ENCODE measurements around the gene TRIM67. TPM values are rescaled to one million over a fixed set of nuclear protein-coding genes. Genes with fewer than 3 reads are reported as not detected.

Gene TRIM67
- total and polyA plus RNA-seq, 2 donors (not counting 1 experiment from before 2014, with no cell fraction given) = not detected

DNA sequence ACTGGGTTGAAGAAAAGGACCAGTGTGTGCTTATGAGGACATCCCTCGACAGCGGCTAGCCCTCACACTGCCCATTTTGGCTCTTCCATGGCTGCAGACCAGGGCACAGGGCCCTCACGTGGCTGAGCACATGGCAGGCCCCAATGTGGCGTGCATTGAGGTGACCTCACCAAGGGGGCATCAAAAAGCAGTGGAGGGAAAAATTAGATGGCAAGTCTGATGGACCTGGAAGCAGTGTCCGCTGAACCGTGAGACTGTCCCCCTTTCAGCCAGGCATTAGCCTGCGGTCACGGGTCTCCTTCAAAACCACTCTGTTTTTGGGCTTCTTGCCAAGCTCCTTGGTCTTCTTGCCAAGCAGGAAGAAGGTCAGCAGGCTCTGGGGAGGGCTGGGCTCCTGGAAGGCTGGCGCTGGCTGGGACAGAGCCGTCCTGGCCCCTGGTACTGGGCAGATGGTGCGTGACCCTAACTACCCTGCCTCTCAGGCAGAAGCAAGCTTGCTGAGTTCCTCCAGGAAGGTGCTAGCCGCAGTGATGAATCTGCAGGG lies 30.8 kb downstream of the TRIM67 start:
- Histone ChIP-seq H3K27me3 (replicated peaks in 1 of 4; ENCODE audit: control extremely low read depth in 1 of 4, control insufficient read depth in 3 of 4, insufficient read depth in 4 of 4, low read length in 3 of 4) (peaks cover 0 to 27% (median 1%) of the 10 kb centered on the region in 4 experiments), H2AFZ (ENCODE audit: insufficient read depth, low read depth, low read length, poor library complexity, severe bottlenecking) (no peak overlapping the region), H3K9me3 (ENCODE audit: control extremely low read depth in 1 of 3, control insufficient read depth in 2 of 3, insufficient read depth in 1 of 3, low read length in 2 of 3) (peaks cover 0 to 9% (median 0%) of the 10 kb centered on the region in 3 donors), H4K20me1 (ENCODE audit: control insufficient read depth, insufficient read depth, low read length, poor library complexity, severe bottlenecking) (no peaks in the 10 kb centered on the region), H3K36me3 (replicated peaks in 1 of 2; ENCODE audit: control extremely low read depth in 1 of 2, control insufficient read depth in 1 of 2, extremely low read depth in 1 of 2, insufficient read depth in 2 of 2, low read length in 1 of 2) (no peaks in the 10 kb centered on the region), H3K4me2 (replicated peaks; ENCODE audit: low read depth, low read length, poor library complexity, severe bottlenecking) (no peak overlapping the region), H3K4me3 (ENCODE audit: control extremely low read depth in 1 of 5, extremely low read depth in 1 of 5, insufficient read depth in 1 of 5, low read depth in 2 of 5, low read length in 4 of 5) (no peak overlapping the region), H3K27ac (ENCODE audit: low read length in 2 of 2) (no peak overlapping the region), H3K79me2 (ENCODE audit: control insufficient read depth, insufficient read depth, low read length) (no peaks in the 10 kb centered on the region), H3K4me1 (ENCODE audit: control insufficient read depth in 2 of 2, insufficient read depth in 2 of 2, low read length in 2 of 2) (no peaks in the 10 kb centered on the region), H3K9ac (ENCODE audit: low read length) (no peak overlapping the region)
- ChIA-PET POLR2A (no interaction called here), CTCF (no interaction called here)
- intact Hi-C loops (cut with micrococcal nuclease) = no loop called here
- no peak for ATAC-seq (ENCODE audit: low read depth)
- no peak for DNase-seq
- H3K27ac Mint-ChIP-seq = no peak overlapping the region
- H3K9me3 Mint-ChIP-seq (ENCODE audit: insufficient read depth) = no peaks in the 10 kb centered on the region
- TF ChIP-seq, protein P1, sequence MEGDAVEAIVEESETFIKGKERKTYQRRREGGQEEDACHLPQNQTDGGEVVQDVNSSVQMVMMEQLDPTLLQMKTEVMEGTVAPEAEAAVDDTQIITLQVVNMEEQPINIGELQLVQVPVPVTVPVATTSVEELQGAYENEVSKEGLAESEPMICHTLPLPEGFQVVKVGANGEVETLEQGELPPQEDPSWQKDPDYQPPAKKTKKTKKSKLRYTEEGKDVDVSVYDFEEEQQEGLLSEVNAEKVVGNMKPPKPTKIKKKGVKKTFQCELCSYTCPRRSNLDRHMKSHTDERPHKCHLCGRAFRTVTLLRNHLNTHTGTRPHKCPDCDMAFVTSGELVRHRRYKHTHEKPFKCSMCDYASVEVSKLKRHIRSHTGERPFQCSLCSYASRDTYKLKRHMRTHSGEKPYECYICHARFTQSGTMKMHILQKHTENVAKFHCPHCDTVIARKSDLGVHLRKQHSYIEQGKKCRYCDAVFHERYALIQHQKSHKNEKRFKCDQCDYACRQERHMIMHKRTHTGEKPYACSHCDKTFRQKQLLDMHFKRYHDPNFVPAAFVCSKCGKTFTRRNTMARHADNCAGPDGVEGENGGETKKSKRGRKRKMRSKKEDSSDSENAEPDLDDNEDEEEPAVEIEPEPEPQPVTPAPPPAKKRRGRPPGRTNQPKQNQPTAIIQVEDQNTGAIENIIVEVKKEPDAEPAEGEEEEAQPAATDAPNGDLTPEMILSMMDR (IDR thresholded peaks at IDR 0.05) = no peak
- TF ChIP-seq EZH2 (IDR thresholded peaks at IDR 0.05; ENCODE audit: borderline replicate concordance, insufficient read depth, low read depth, low read length, poor library complexity, severe bottlenecking) = no peak
- H3K4me1 Mint-ChIP-seq = no peaks in the 10 kb centered on the region
- H3K4me3 Mint-ChIP-seq = no peak overlapping the region
- 76% methylated on average over 12 of the region's 12 CpGs for WGBS (ENCODE audit: insufficient coverage)
- H3K27me3 Mint-ChIP-seq = peaks cover 34% of the 10 kb centered on the region

DNA sequence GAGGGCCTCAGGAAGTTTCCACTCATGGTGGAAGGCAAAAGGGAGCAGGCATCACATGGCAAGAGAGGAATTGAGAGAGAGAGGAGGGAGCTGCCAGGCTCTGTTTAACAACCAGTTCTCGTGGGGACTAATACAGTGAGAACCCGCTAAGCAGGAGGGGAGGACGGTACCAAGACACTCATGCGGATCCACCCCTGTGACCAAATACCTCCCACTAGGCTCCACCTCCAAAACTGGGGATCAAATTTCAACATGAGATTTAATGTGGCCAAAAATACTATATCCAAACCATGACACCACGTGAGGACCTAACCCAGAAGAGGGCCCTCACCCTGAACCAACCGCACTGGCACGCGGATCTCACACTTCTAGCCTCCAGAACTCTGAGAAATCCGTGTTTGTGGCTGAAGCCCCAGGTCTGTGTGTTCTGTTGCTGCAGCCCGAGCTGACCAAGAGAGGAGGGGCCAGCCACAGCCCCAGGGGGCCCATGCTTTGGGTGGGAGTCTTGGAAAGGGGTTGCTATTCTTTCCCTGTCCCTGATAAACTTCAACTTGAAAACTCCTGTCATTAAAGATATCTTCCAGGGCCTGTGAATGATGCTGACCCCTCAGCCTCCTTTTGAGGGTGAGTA lies 32.0 kb downstream of the TRIM67 start:
- WGBS (ENCODE audit: insufficient coverage) = 79% methylated on average over 7 of the region's 10 CpGs
- H3K9me3 Mint-ChIP-seq (ENCODE audit: insufficient read depth) = no peaks in the 10 kb centered on the region

More for the DNA sequence above, 32.0 kb downstream of the TRIM67 start:
- DNase-seq (no peak), ATAC-seq (ENCODE audit: low read depth) (no peak)
- Mint-ChIP-seq H3K27me3 (peaks cover 33% of the 10 kb centered on the region), H3K4me3 (no peak overlapping the region), H3K4me1 (no peaks in the 10 kb centered on the region), H3K27ac (no peak overlapping the region)
- no peak overlapping the region for H3K4me3 ChIP-seq (ENCODE audit: control extremely low read depth in 1 of 5, extremely low read depth in 1 of 5, insufficient read depth in 1 of 5, low read depth in 2 of 5, low read length in 4 of 5)
- no peak overlapping the region for H3K27ac ChIP-seq (ENCODE audit: low read length in 2 of 2)
- no peaks in the 10 kb centered on the region for H4K20me1 ChIP-seq (ENCODE audit: control insufficient read depth, insufficient read depth, low read length, poor library complexity, severe bottlenecking)
- H2AFZ ChIP-seq (ENCODE audit: insufficient read depth, low read depth, low read length, poor library complexity, severe bottlenecking) = no peak overlapping the region
- H3K79me2 ChIP-seq (ENCODE audit: control insufficient read depth, insufficient read depth, low read length) = no peaks in the 10 kb centered on the region
- no peak overlapping the region for H3K9ac ChIP-seq (ENCODE audit: low read length)
- TF ChIP-seq, protein P1 (IDR thresholded peaks at IDR 0.05) = no peak
- no peak for TF ChIP-seq EZH2 (IDR thresholded peaks at IDR 0.05; ENCODE audit: borderline replicate concordance, insufficient read depth, low read depth, low read length, poor library complexity, severe bottlenecking)
- intact Hi-C loops (cut with micrococcal nuclease) = no loop called here
- POLR2A ChIA-PET = no interaction called here
- no peak overlapping the region for H3K4me2 ChIP-seq (replicated peaks; ENCODE audit: low read depth, low read length, poor library complexity, severe bottlenecking)
- H3K9me3 ChIP-seq (ENCODE audit: control extremely low read depth in 1 of 3, control insufficient read depth in 2 of 3, insufficient read depth in 1 of 3, low read length in 2 of 3) = peaks cover 0 to 9% (median 0%) of the 10 kb centered on the region in 3 donors
- CTCF ChIA-PET = no interaction called here
- peaks cover 0 to 17% (median 1%) of the 10 kb centered on the region in 4 experiments for H3K27me3 ChIP-seq (replicated peaks in 1 of 4; ENCODE audit: control extremely low read depth in 1 of 4, control insufficient read depth in 3 of 4, insufficient read depth in 4 of 4, low read length in 3 of 4)
- no peaks in the 10 kb centered on the region for H3K4me1 ChIP-seq (ENCODE audit: control insufficient read depth in 2 of 2, insufficient read depth in 2 of 2, low read length in 2 of 2)
- no peaks in the 10 kb centered on the region for H3K36me3 ChIP-seq (replicated peaks in 1 of 2; ENCODE audit: control extremely low read depth in 1 of 2, control insufficient read depth in 1 of 2, extremely low read depth in 1 of 2, insufficient read depth in 2 of 2, low read length in 1 of 2)
